DND-41 (cell line): ENCODE results near the gene TRIM40.

Experiments
- ATAC-seq: fragments of 200-7000 bp; cut with Tn5 transposase; 3 replicates; pipeline ENCODE4 v1.9.1; 2021; ENCODE audit warnings: low read depth; ENCODE audit not compliant: insufficient read depth
- DNase-seq: peaks from one replicate; pipeline ENCODE4 v3.0.0-alpha.2; 2020
- H2AFZ ChIP-seq: 2 replicates; pipeline ENCODE4 v1.6.0; 2012; ENCODE audit warnings: low read depth, low read length
- H3K27ac ChIP-seq: 2 replicates; pipeline ENCODE4 v1.5.1; 2012; ENCODE audit warnings: low read length, inconsistent platforms
- H3K27me3 ChIP-seq: fragments of 200-600 bp; sonication (generic); 2 replicates; pipeline ENCODE4 v1.6.0; 2012; ENCODE audit warnings: low read length, mild to moderate bottlenecking, inconsistent platforms; ENCODE audit not compliant: insufficient read depth, poor library complexity
- H3K36me3 ChIP-seq: 2 replicates; pipeline ENCODE4 v1.5.1; 2012; ENCODE audit warnings: low read length, inconsistent platforms; ENCODE audit not compliant: insufficient read depth
- H3K4me1 ChIP-seq: 2 replicates; pipeline ENCODE4 v1.5.1; 2012; ENCODE audit warnings: mild to moderate bottlenecking, low read length; ENCODE audit not compliant: insufficient read depth
- H3K4me2 ChIP-seq: 2 replicates; pipeline ENCODE4 v1.6.0; 2012; ENCODE audit warnings: mild to moderate bottlenecking, moderate library complexity, low read length, inconsistent platforms; ENCODE audit not compliant: insufficient read depth
- H3K4me3 ChIP-seq, 2 experiments: fragments of 200-600 bp in 1 of 2; shearing (Covaris generic) in 1 of 2; 2 replicates each; pipeline ENCODE4 v1.5.1; 2012 to 2016; ENCODE audit warnings: inconsistent platforms in 2 of 2, low read length in 2 of 2, mild to moderate bottlenecking in 2 of 2, low read depth in 1 of 2, moderate library complexity in 1 of 2
- H3K79me2 ChIP-seq: 2 replicates; pipeline ENCODE4 v1.6.0; 2012; ENCODE audit warnings: low read length, inconsistent platforms; ENCODE audit not compliant: insufficient read depth
- H3K9ac ChIP-seq: 2 replicates; pipeline ENCODE4 v1.6.0; 2012; ENCODE audit warnings: low read depth, mild to moderate bottlenecking, inconsistent platforms, low read length, moderate library complexity
- H3K9me3 ChIP-seq: 2 replicates; pipeline ENCODE4 v1.5.1; 2012; ENCODE audit warnings: low read length, moderate library complexity, mild to moderate bottlenecking, inconsistent platforms; ENCODE audit not compliant: insufficient read depth, severe bottlenecking
- H4K20me1 ChIP-seq: 2 replicates; pipeline ENCODE4 v1.6.0; 2012; ENCODE audit warnings: low read length; ENCODE audit not compliant: insufficient read depth
- CTCF ChIP-seq: IDR thresholded peaks from 2 replicates; pipeline ENCODE4 v1.5.1; 2012; ENCODE audit warnings: borderline replicate concordance, low read length, moderate library complexity, mild to moderate bottlenecking; ENCODE audit not compliant: poor library complexity, severe bottlenecking; ENCODE audit errors: extremely low read depth
- EZH2 ChIP-seq: IDR thresholded peaks from 3 replicates; pipeline ENCODE4 v1.6.1; 2012; ENCODE audit warnings: borderline replicate concordance, low read depth, mild to moderate bottlenecking, moderate library complexity, low read length, inconsistent platforms; ENCODE audit not compliant: severe bottlenecking

Gene TRIM40

GRCh38 chr6:30160785-30161531 lies 25.0 kb downstream of the TRIM40 start, which contains the start of gene TRIM10:
Gene TRIM10, minus strand, starts transcription at chr6:30161211. Its CDS starts 353 bp downstream, at chr6:30160858.
- no peak within 1 kb of the TSS for H3K4me3 ChIP-seq
- TF ChIP-seq CTCF (no peak), EZH2 (no peak)
- no peak within 1 kb of the TSS for H2AFZ ChIP-seq
- H3K9me3 ChIP-seq = no peaks in the 10 kb centered on the region
- peaks cover 4% of the 10 kb centered on the region; the same call in 1 of the 2 replicates for H4K20me1 ChIP-seq
- ATAC-seq = no peak
- peaks cover 8% of the 10 kb centered on the region for H3K27me3 ChIP-seq
- H3K36me3 ChIP-seq = no peaks in the 10 kb centered on the region
- H3K27ac ChIP-seq = no peak within 1 kb of the TSS
- no peak within 1 kb of the TSS for H3K4me2 ChIP-seq
- no peak for DNase-seq
- H3K9ac ChIP-seq = no peak within 1 kb of the TSS
- H3K79me2 ChIP-seq = no peaks in the 10 kb centered on the region
- peaks cover 13% of the 10 kb centered on the region for H3K4me1 ChIP-seq

- H4K20me1 ChIP-seq = peaks cover 4% of the 10 kb centered on the region; the same call in 1 of the 2 replicates
- H3K79me2 ChIP-seq = no peaks in the 10 kb centered on the region
- no peak overlapping the region for H3K4me3 ChIP-seq
- H3K9me3 ChIP-seq = no peaks in the 10 kb centered on the region
- H3K4me1 ChIP-seq = peaks cover 13% of the 10 kb centered on the region
- TF ChIP-seq EZH2 = no peak
- TF ChIP-seq CTCF = no peak
- no peak for DNase-seq
- H3K27me3 ChIP-seq = peaks cover 16% of the 10 kb centered on the region
- no peak overlapping the region for H2AFZ ChIP-seq
- no peaks in the 10 kb centered on the region for H3K36me3 ChIP-seq
- peak overlapping the region; percentile 48; the same call in 1 of the 2 replicates for H3K4me2 ChIP-seq
- no peak overlapping the region for H3K27ac ChIP-seq
- ATAC-seq = no peak
- no peak overlapping the region for H3K9ac ChIP-seq
Observed at GRCh38 chr6:30162265-30163089, 26.5 kb downstream of the TRIM40 start.

GRCh38 chr6:30163090-30163917 lies 27.4 kb downstream of the TRIM40 start, which contains the start of gene TRIM15:
Gene TRIM15, plus strand, starts transcription at chr6:30163546. Its CDS starts 139 bp downstream, at chr6:30163685.
- no peak within 1 kb of the TSS for H3K4me3 ChIP-seq
- peak; percentile 66 for DNase-seq
- peaks cover 4% of the 10 kb centered on the region; the same call in 1 of the 2 replicates for H4K20me1 ChIP-seq
- no peaks in the 10 kb centered on the region for H3K36me3 ChIP-seq
- peak; percentile 93 for ATAC-seq
- no peak within 1 kb of the TSS for H3K9ac ChIP-seq
- no peaks in the 10 kb centered on the region for H3K79me2 ChIP-seq
- no peak for TF ChIP-seq EZH2
- no peak for TF ChIP-seq CTCF
- H3K4me1 ChIP-seq = peaks cover 13% of the 10 kb centered on the region
- H3K27me3 ChIP-seq = peaks cover 21% of the 10 kb centered on the region
- no peak within 1 kb of the TSS for H3K27ac ChIP-seq
- H3K4me2 ChIP-seq = peak within 1 kb of the TSS; percentile 48
- H3K9me3 ChIP-seq = no peaks in the 10 kb centered on the region
- no peak within 1 kb of the TSS for H2AFZ ChIP-seq
